CD14-positive monocyte (primary cell): ENCODE results near the gene DMXL1. TPM values are rescaled to one million over a fixed set of nuclear protein-coding genes. Genes with fewer than 3 reads are reported as not detected.
"Not testable (repeated sequence)": the region's sequence is repeated elsewhere in the genome, so short reads cannot be mapped to it uniquely, and the experiment has no call there.

Source experiments
- DNase-seq, 3 donors: peaks; one replicate each; pipeline ENCODE4 v3.0.0-alpha.2; 2011 to 2022
- H2AFZ ChIP-seq: 2 replicates; pipeline ENCODE4 v1.6.0; 2012; ENCODE audit warnings: mild to moderate bottlenecking, low read depth, low read length, inconsistent platforms; ENCODE audit not compliant: insufficient read depth, poor library complexity, severe bottlenecking
- H3K27ac ChIP-seq, 2 donors: 1 replicate in 1 of 2; 2 replicates in 1 of 2; pipeline ENCODE4 v1.5.1; 2012 to 2013; ENCODE audit warnings: low read length in 2 of 2, control low read depth in 1 of 2, inconsistent platforms in 1 of 2, low read depth in 1 of 2, mild to moderate bottlenecking in 1 of 2
- H3K27me3 ChIP-seq, 2 donors: one replicate each; pipeline versions ENCODE4 v1.6.0 to v1.6.1; 2011 to 2013; ENCODE audit warnings: low read length in 2 of 2; ENCODE audit not compliant: control insufficient read depth in 2 of 2, insufficient read depth in 2 of 2
- H3K36me3 ChIP-seq, 2 donors: replicated peaks in 1 of 2; 1 replicate in 1 of 2; 2 replicates in 1 of 2; pipeline versions ENCODE4 v1.5.1 to v1.6.1; 2012 to 2013; ENCODE audit warnings: low read length in 2 of 2, control low read depth in 1 of 2, inconsistent platforms in 1 of 2, mild to moderate bottlenecking in 1 of 2; ENCODE audit not compliant: insufficient read depth in 2 of 2, control insufficient read depth in 1 of 2
- H3K4me1 ChIP-seq, 2 donors: 1 replicate in 1 of 2; 2 replicates in 1 of 2; pipeline versions ENCODE4 v1.5.1 to v1.6.1; 2012 to 2013; ENCODE audit warnings: low read length in 2 of 2, control low read depth in 1 of 2, inconsistent platforms in 1 of 2, mild to moderate bottlenecking in 1 of 2, moderate library complexity in 1 of 2; ENCODE audit not compliant: insufficient read depth in 2 of 2, control insufficient read depth in 1 of 2
- H3K4me2 ChIP-seq: replicated peaks from 2 replicates; pipeline ENCODE3; 2012; ENCODE audit warnings: low read length, moderate library complexity, mild to moderate bottlenecking; ENCODE audit not compliant: poor library complexity, severe bottlenecking; ENCODE audit errors: extremely low read depth
- H3K4me3 ChIP-seq, 3 experiments: fragments of 200-600 bp in 1 of 3; sonication (generic) in 1 of 3; replicated peaks in 1 of 3; 1 replicate in 2 of 3; 2 replicates in 1 of 3; pipeline ENCODE4 v1.5.1; 2011 to 2013; ENCODE audit warnings: low read length in 3 of 3, mild to moderate bottlenecking in 3 of 3, control low read depth in 2 of 3, low read depth in 2 of 3, inconsistent platforms in 1 of 3, moderate library complexity in 1 of 3
- H3K79me2 ChIP-seq: 2 replicates; pipeline ENCODE4 v1.6.0; 2012; ENCODE audit warnings: mild to moderate bottlenecking, control low read depth, inconsistent platforms, low read length, moderate library complexity; ENCODE audit not compliant: insufficient read depth
- H3K9ac ChIP-seq: 2 replicates; pipeline ENCODE4 v1.6.0; 2017; ENCODE audit warnings: low read length, mild to moderate bottlenecking; ENCODE audit not compliant: insufficient read depth, poor library complexity, severe bottlenecking
- H3K9me3 ChIP-seq, 2 donors: replicated peaks in 1 of 2; 1 replicate in 1 of 2; 2 replicates in 1 of 2; pipeline versions ENCODE4 v1.5.1 to v1.6.1; 2012 to 2013; ENCODE audit warnings: low read length in 2 of 2, control low read depth in 1 of 2; ENCODE audit not compliant: control insufficient read depth in 1 of 2, insufficient read depth in 1 of 2
- H4K20me1 ChIP-seq: 2 replicates; pipeline ENCODE4 v1.6.0; 2012; ENCODE audit warnings: mild to moderate bottlenecking, low read length, control low read depth, moderate library complexity; ENCODE audit not compliant: insufficient read depth
- H3K27ac Mint-ChIP-seq, 7 donors: one replicate each; pipeline ENCODE4 v1.8.0; 2020; ENCODE audit warnings: mild to moderate bottlenecking in 7 of 7, mixed read lengths in 7 of 7, moderate library complexity in 6 of 7, inconsistent platforms in 2 of 7
- H3K27me3 Mint-ChIP-seq, 3 donors: one replicate each; pipeline ENCODE4 v1.8.0; 2021 to 2022; ENCODE audit warnings: low read depth in 3 of 3, mild to moderate bottlenecking in 3 of 3, mixed read lengths in 3 of 3, moderate library complexity in 3 of 3, inconsistent platforms in 1 of 3
- H3K36me3 Mint-ChIP-seq, 2 donors: one replicate each; pipeline ENCODE4 v1.8.0; 2020; ENCODE audit warnings: mixed read lengths in 2 of 2, inconsistent platforms in 1 of 2, mild to moderate bottlenecking in 1 of 2
- H3K4me1 Mint-ChIP-seq: one replicate; pipeline ENCODE4 v1.8.0; 2020; ENCODE audit warnings: mild to moderate bottlenecking, mixed read lengths
- H3K4me3 Mint-ChIP-seq, 2 donors: one replicate each; pipeline ENCODE4 v1.8.0; 2020; ENCODE audit warnings: mild to moderate bottlenecking in 2 of 2, mixed read lengths in 2 of 2, moderate library complexity in 1 of 2
- H3K9me3 Mint-ChIP-seq, 7 donors: one replicate each; pipeline ENCODE4 v1.8.0; 2020 to 2022; ENCODE audit warnings: mixed read lengths in 7 of 7, mild to moderate bottlenecking in 6 of 7, moderate library complexity in 6 of 7, inconsistent platforms in 2 of 7
- WGBS: methylation state at CpG from one replicate; pipeline ENCODE4 v1.1.5; 2013; ENCODE audit warnings: missing lambda C conversion rate; ENCODE audit not compliant: insufficient coverage; 5-methylcytosine and 5-hydroxymethylcytosine counted together
- intact Hi-C, 2 donors: fragments of 100-400 bp; cut with micrococcal nuclease; formaldehyde crosslinking; loops; one replicate each; pipeline versions ENCODE4 v1.15.0 to v1.15.1; 2023
- polyA plus RNA-seq, 3 donors: library from polyadenylated mRNA; depleted of rRNA in 1 of 3; unstranded in 2 of 3; stranded (reverse) in 1 of 3; fragments of 300-500 nt in 2 of 3; fragments of >200 nt in 1 of 3; fragmentation: Illumina TruSeq in 2 of 3; gene quantifications; 1 replicate in 2 of 3; 2 replicates in 1 of 3; pipeline ENCODE4 v1.2.3, GENCODE V29; 2012 to 2021
- TF ChIP-seq, protein P1 (sequence below): fragments of 200-600 bp; IDR thresholded peaks from one replicate; pipeline ENCODE4 v1.8.0; 2022; ENCODE audit warnings: antibody characterized with exemption, mild to moderate bottlenecking

The DMXL1 gene
- polyA plus RNA-seq, 3 donors = 15.5 to 20.5 (median 19.5) TPM

DNA sequence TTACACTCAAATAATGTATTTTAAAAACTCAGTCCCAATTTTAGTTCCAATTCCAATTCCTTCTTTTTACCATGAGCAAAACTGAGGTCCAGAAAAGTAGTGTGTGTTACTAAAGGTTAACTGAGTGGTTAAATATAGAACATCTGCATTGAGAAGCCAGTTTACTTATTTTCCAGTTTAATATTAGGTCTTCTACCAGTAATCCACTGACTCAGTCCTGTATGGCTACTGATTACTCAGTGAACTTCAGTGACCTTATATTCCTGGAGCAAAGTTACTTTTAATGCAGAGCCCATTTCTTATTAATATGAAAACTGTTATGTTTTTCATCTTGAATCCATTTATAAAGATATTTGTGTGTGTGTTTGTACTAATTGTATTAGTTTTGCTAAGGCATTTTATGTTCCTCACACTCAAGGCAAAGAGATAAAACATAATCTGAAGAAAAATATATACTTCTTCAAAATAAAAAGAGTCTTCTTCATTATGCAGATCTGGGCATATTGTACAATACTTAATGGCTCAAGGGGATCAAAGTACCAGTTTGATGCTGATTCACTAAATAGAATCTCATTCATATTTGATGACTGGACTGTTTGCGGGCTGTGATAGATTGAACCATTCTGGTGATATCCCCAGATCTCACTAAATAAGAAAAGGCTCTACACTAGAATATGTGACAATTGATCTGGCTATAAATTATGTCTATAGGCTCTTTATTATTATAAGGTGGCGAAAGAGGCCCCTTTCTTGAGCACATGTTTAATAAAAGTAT is 60.8 kb downstream of the DMXL1 start:
- Histone ChIP-seq H3K36me3 (peaks cover 50 to 80% of the 10 kb centered on the region in 2 donors), H3K4me3 (no peak overlapping the region), H3K4me2 (no peak overlapping the region), H3K79me2 (no peaks in the 10 kb centered on the region), H3K4me1 (no peaks in the 10 kb centered on the region), H2AFZ (no peak overlapping the region), H3K9ac (no peak overlapping the region), H3K9me3 (peaks cover 13 to 14% of the 10 kb centered on the region in 2 donors), H3K27ac (no peak overlapping the region), H4K20me1 (no peaks in the 10 kb centered on the region), H3K27me3 (no peaks in the 10 kb centered on the region)
- Mint-ChIP-seq H3K4me1 (no peaks in the 10 kb centered on the region), H3K36me3 (peaks cover 59 to 84% of the 10 kb centered on the region in 2 donors), H3K4me3 (no peak overlapping the region), H3K9me3 (peaks cover 8 to 19% (median 16%) of the 10 kb centered on the region in 7 donors), H3K27me3 (peaks cover 0 to 3% (median 1%) of the 10 kb centered on the region in 3 donors), H3K27ac (no peak overlapping the region)
- no CpG with 5 or more reads among the region's 2 CpGs for WGBS
- intact Hi-C loops = no loop called here
- no peak for DNase-seq
- TF ChIP-seq, protein P1, sequence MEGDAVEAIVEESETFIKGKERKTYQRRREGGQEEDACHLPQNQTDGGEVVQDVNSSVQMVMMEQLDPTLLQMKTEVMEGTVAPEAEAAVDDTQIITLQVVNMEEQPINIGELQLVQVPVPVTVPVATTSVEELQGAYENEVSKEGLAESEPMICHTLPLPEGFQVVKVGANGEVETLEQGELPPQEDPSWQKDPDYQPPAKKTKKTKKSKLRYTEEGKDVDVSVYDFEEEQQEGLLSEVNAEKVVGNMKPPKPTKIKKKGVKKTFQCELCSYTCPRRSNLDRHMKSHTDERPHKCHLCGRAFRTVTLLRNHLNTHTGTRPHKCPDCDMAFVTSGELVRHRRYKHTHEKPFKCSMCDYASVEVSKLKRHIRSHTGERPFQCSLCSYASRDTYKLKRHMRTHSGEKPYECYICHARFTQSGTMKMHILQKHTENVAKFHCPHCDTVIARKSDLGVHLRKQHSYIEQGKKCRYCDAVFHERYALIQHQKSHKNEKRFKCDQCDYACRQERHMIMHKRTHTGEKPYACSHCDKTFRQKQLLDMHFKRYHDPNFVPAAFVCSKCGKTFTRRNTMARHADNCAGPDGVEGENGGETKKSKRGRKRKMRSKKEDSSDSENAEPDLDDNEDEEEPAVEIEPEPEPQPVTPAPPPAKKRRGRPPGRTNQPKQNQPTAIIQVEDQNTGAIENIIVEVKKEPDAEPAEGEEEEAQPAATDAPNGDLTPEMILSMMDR = no peak

DNA sequence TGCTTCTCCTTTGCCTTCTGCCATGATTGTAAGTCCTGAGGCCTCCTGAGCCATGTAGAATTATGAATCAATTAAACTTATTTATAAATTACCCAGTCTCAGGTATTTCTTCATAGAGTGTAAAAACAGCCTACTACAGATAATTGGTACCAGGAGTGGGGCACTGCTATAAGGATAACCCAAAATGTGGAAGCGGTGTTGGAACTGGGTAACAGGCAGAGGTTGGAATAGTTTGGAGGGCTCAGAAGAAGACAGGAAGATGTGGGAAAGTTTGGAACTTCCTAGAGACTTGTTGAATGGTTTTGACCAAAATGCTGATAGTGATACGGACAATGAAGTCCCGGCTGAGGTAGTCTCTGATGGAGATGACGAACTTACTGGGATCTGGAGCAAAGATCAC is 64.9 kb downstream of the DMXL1 start:
- H3K9ac ChIP-seq, H2AFZ ChIP-seq, H4K20me1 ChIP-seq, H3K4me2 ChIP-seq, H3K4me3 ChIP-seq, H3K4me1 ChIP-seq, H3K4me3 Mint-ChIP-seq, H3K79me2 ChIP-seq, H3K27ac ChIP-seq, H3K4me1 Mint-ChIP-seq, H3K27ac Mint-ChIP-seq, intact Hi-C loops, H3K27me3 Mint-ChIP-seq, DNase-seq, H3K27me3 ChIP-seq: not testable (repeated sequence)
- H3K36me3 Mint-ChIP-seq = peaks cover 61 to 83% of the 10 kb centered on the region in 2 donors
- peaks cover 16 to 19% of the 10 kb centered on the region in 2 donors for H3K9me3 ChIP-seq
- H3K36me3 ChIP-seq = peaks cover 46 to 87% of the 10 kb centered on the region in 2 donors
- peaks cover 11 to 31% (median 22%) of the 10 kb centered on the region in 7 donors for H3K9me3 Mint-ChIP-seq
- WGBS = 60% methylated on average over 2 of the region's 4 CpGs
